Kidney capillary endothelial cell (primary cell): Measurements from ENCODE around the gene MGST3.
"Not testable (repeated sequence)": the region's sequence is repeated elsewhere in the genome, so short reads cannot be mapped to it uniquely, and the experiment has no call there.

Experiments used
- DNase-seq: peaks from one replicate; pipeline ENCODE4 v3.0.0-alpha.2; 2018; ENCODE audit warnings: low spot score

Gene MGST3

DNA sequence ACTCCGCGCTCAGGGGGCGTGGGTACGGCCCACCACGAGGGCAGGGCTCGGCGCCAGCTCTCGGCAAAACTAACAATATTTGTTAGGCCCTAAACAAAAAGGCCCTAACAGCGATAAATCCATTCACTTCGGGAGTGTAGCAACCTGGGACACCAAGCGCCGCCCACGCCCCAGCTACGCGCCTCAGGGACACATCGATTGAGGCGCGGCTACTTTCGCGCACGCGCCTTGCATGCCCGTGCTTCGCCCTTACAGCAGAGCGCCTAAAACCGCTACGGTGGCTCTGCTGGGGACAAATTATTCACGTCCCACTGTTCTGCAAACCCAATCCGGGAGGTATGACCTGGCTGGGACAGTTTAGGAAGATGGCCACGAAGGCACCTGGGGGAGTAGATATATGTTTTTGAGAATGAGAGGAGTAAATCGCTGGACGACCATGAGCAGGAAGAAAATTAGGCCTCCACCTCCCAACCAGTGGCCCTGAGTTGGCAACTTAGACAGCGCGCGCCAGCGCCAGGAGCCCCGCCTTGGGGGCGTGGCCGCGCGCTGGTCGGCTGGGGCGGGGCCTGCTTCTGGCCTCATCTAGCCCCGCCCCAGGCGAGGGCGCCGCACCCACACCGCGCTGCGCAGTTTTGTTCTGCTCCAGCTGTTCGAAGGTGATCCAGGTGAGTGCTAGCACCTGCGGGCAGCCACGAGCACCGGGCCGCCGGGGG is at the start of gene MGST3:
Gene MGST3, plus strand, starts transcription at position 606 of the 713 bp plus-strand sequence. CDS start 18,614 bp downstream, outside the sequence.
- DNase-seq, result peak; percentile 95

GRCh38 chr1:165581926-165582325 is 49.1 kb upstream of the MGST3 start:
- no peak for DNase-seq

- no peak for DNase-seq
Measured at GRCh38 chr1:165586398-165586797, 44.6 kb upstream of the MGST3 start.

DNA sequence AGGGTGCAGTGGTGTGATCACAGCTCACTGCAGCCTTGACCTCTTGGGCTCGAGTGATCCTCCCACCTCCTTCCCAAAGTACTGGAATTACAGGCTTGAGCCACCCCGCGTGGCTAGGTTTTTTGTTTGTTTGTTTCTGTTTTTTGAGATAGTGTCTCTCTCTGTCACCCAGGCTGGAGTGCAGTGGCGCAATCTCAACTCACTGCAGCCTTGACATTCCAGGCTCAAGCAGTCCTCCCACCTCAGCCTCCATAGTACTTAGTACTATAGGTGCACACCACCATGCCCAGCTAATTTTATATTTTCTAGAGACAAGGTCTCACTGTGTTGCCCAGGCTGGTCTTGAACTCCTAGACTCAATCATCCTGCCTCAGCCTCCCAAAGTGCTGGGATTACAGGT is 39.6 kb upstream of the MGST3 start:
- not testable (repeated sequence) for DNase-seq

DNA sequence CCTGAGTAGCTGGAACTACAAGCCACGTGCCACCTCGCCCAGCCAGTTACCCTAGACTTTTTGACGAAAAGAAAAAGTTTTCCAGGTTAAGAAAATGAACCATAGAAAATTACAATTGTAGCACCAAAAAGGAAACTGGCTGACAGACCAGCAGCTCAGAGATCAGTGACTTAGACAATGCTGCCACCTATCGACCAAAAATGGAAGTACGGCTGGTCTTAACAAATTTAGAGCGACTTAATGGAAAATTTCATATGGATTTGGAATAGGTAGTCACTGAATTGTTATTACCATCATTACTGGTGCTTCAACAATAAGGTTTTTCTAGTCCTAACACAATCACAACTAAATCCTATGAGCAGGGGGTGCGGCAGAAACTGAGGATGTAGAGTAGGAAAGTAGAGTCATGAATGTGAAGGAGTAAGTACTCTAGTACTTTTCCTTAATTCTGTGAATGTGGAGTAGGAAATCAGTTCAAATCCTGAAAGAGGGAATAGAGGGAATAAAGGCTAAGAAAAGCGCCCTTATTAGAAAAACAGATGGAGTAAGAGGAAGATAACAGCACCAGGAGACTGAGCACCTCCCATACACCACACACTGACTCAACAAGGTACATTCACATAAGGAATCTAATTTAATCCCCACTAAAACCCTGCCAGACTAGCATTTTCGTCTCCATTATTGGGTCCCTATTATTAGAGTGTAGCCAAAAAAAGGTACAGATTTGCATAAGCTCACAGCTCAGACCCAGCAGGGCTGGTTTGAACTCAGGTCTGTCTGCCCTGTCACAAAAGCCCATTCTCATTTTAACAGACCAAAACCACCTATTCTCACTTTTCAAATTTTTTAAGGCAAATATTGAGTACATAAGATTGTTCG is 37.9 kb upstream of the MGST3 start:
- peak; percentile 78 for DNase-seq

DNA sequence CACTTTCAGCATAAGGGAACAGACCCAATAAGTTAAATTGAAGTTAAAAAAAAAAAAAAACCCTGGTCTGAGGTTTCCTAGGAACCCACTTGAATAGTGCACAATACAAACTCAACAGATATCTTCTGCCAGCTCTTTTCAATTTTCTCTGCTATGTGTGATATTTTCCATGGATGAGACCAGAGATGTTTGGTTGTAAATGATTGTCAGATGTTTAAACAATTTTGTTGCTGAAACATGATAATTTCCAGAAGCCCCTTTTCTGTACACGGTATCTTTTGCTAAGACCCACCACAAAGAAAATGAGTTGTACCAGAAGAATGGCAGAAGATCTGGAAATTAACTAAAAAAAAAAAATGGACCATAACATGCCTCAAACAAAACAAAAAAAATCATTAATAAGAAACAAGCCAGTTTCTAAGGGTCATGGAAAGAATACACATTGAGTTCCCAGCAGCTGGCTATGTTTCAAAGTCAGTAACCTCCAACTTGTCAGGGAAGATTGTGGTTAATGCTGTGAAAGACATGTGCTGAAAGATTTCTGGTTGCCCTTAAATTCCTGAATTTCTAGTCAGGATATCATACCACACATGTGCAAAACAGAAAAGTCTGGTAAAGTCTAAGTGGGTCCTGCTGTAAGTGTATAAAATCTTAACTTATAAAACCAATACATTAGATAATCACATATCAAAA is 35.6 kb upstream of the MGST3 start:
- DNase-seq, result no peak

DNA sequence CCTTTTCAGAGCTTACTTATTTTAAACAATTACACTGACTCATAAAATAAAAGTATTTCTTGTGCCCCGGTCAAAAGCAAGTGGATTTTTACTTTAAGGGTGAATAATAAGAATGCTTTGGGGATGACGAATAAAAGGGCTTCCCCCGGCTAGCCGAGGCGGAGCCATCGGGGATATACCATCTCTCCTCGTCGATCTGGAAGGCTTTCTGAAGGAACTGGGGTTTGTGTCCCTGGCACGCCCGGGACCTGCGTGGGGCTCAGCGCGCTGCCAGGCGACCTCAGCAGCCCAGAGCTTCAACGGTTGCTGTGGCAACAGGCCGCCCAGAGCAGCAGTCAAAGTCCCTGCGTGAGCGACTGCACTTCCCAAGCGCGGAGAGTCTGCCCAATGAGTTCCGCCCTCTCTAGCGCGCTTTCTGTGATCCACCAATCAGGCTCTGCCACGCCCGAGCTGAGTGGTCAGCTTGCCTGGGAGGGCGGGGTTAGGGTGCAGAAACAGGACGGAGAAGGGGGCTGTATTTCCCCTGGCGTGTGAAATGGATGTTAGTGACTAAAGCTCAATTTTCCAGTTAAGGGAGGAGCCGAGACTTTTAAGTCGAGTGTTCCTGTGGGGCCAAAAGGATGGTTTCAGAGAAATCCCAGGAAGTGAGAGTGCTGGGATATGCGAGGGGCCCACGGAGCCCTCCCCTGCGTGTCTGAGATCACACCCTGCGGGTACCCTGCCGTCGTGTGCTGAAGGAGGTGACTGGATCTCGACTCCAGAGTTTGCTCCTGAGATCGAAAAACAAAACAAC is 33.0 kb upstream of the MGST3 start:
- DNase-seq, result peak; percentile 97

- no peak for DNase-seq
Measured at GRCh38 chr1:165598676-165599059, 32.4 kb upstream of the MGST3 start.

GRCh38 chr1:165600793-165601192 is 30.2 kb upstream of the MGST3 start:
- DNase-seq, result no peak

GRCh38 chr1:165603810-165604209 is 27.2 kb upstream of the MGST3 start:
- DNase-seq, result no peak

DNA sequence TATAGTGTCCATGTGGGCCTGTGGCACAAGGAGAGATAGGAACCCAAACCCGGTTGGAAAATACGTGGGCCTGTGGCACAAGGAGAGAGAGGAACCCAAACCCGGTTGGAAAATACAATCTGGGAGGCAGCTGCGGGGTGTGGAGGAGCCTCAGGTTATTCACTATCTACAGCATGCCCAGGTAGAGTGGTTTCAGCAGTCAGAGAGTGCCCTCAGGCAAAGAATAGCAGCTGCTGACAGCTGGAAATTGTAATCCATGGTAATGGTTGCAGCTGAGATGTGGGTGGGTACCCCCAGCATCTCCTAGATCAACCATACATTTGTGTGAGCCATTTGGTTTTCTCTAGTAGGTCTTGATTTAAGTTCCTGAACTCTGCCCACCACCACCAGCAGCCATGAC is 25.8 kb upstream of the MGST3 start:
- no peak for DNase-seq

DNA sequence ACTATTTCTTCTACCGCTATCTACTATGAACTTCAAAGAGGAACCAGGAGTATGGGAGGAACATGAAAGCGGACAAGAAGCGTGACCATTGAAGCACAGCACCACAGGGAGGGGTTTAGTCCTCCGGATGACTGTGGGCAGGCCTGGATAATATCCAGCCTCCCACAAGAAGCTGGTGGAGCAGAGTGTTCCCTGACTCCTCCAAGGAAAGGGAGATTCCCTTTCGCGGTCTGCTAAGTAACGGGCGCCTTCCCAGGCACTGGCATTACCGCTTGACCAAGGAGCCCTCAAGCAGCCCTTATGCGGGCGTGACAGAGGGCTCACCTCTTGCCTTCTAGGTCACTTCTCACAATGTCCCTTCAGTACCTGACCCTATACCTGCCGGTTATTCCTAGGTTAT is 24.4 kb upstream of the MGST3 start:
- DNase-seq, result not testable (repeated sequence)

DNA sequence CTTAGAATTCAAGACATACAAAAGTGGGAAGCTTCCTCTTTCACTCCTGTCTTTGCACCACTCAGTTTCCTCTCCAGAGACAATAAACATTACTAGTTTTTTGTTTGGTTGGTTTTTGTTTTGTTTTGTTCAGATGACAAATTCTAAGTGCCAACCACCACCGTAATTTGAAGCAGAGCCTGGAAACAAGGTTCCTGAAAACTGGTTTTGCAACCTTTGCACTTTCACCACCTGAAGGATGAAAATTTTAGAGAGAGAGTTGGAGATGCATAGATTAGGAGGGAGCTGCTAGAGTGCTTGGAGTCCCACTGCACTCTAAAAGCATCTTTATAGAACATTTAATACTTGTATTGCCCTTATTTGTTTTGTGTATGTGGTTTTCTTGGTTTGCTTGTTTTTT is 20.2 kb upstream of the MGST3 start:
- no peak for DNase-seq

DNA sequence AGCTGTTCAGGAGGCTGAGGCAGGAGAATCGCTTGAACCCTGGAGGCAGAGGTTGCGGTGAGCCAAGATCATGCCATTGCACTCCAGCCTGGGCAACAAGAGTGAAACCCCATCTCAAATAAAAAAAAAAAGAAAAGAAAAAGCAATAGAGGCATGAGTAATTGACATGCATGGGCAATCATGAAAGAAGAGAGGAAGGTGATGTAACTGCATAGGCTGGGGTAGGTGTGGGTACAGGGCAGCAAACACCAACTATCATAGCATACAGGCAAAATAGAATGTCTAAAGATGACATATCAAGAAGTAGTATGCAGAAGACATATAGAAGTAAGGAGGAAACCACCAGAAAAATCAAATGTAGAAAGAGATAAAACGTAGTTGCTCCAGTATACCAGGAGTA is 19.0 kb upstream of the MGST3 start:
- DNase-seq, result no peak

- no peak for DNase-seq
Measured at GRCh38 chr1:165616054-165616612, 14.9 kb upstream of the MGST3 start.

GRCh38 chr1:165616987-165617546 is 14.0 kb upstream of the MGST3 start:
- DNase-seq, result no peak

- DNase-seq, result no peak
Measured at GRCh38 chr1:165619647-165620151, 11.3 kb upstream of the MGST3 start.

DNA sequence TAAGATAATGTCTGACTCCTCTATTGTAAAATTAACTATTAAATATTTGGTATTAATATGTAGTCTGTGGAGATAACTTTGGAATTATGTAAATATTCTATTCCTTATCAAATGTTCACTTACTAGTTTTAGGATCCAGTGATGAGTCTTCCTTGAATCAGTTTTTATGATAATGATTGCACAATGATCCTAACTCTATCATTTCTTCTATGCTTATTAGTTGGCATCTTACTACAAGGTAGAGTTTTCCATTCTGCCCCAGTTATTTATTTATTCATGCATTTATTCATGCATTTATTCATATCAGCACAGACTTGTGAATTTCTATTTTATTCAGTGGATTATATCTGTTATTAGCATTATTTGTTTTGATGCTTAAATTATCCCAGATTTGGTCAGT is 7.4 kb upstream of the MGST3 start:
- DNase-seq, result no peak

DNA sequence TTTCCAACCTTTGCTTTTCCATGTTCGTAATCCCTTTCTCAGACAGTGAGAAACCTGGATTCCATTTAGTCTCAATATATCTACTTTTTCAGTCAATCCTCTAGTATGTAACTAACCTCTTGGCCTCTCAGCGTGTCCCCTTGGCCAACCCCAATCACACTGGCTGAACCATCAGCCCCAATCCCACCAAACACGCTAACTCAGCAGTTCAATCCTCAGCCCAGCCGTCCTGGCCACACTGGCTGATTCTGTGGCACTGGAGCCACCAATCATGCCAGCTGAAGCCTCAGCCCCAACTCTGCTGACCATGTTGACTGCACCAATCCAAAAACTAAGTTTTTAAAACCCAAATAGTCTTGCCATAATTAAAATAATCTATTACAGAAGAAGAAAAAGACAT is 6.6 kb upstream of the MGST3 start:
- DNase-seq, result no peak

GRCh38 chr1:165628147-165628822 is 2.7 kb upstream of the MGST3 start:
- no peak for DNase-seq
